K562 (cell line): ENCODE results near the gene DBI. TPM values are rescaled to one million over a fixed set of nuclear protein-coding genes. Genes with fewer than 3 reads are reported as not detected.

ENCODE experiments used
- ATAC-seq: fragments of 200-7000 bp; cut with Tn5 transposase; 3 replicates; pipeline ENCODE4 v1.9.1; 2020; ENCODE audit warnings: moderate library complexity
- BruUV-seq: library from RNA; stranded (reverse); fragments of 400-500 nt; replicated peaks from 2 replicates; lab custom pipeline; 2021; lab: Mats Ljungman, UMichigan
- CTCF ChIA-PET: fragments of 300-600 bp; formaldehyde crosslinking; extraction: SDS; loops from one replicate; lab custom pipeline; 2021; ENCODE audit warnings: low intra/inter-chr PET ratio; lab: Yijun Ruan, JAX
- POLR2A ChIA-PET: fragments of 300-600, 350-650 bp; sonication (Branson Sonifier 250); formaldehyde crosslinking; extraction: SDS; loops from one replicate; lab custom pipeline; 2021; ENCODE audit warnings: antibody characterized with exemption, inconsistent platforms; lab: Yijun Ruan, JAX
- DNase-seq, 4 experiments: peaks; one replicate each; pipeline versions ENCODE4 v3.0.0 to v3.0.0-alpha.2; 2011 to 2018; ENCODE audit warnings: low spot score in 3 of 4, mixed read lengths in 3 of 4; ENCODE audit errors: extremely low read depth in 1 of 4
- FAIRE-seq: peaks from 2 replicates; lab custom pipeline; 2011; peaks lifted over from hg19 to GRCh38; lab: Jason Lieb, UNC
- H2AFZ ChIP-seq: 2 replicates; pipeline ENCODE4 v1.6.0; 2011; ENCODE audit warnings: low read depth, low read length, control low read depth, inconsistent platforms
- H3K27ac ChIP-seq: fragments of 200-600 bp; 3 replicates; pipeline ENCODE4 v1.8.0; 2011; ENCODE audit warnings: low read depth, mild to moderate bottlenecking, control low read depth, inconsistent platforms, low read length, moderate library complexity, mixed read lengths; ENCODE audit errors: extremely low read depth
- H3K27me3 ChIP-seq, 2 experiments: fragments of 300-600 bp in 1 of 2; 2 replicates in 1 of 2; 3 replicates in 1 of 2; pipeline versions ENCODE4 v1.6.0 to v1.8.0; 2011; ENCODE audit warnings: inconsistent platforms in 2 of 2, low read length in 2 of 2, mild to moderate bottlenecking in 1 of 2, mixed read lengths in 1 of 2, moderate library complexity in 1 of 2; ENCODE audit not compliant: control insufficient read depth in 2 of 2, insufficient read depth in 2 of 2
- H3K36me3 ChIP-seq: fragments of 300-600 bp; 3 replicates; pipeline ENCODE4 v1.8.0; 2011; ENCODE audit warnings: mild to moderate bottlenecking, low read length, inconsistent platforms; ENCODE audit not compliant: control insufficient read depth, insufficient read depth
- H3K4me1 ChIP-seq, 2 experiments: fragments of 200-600 bp in 1 of 2; replicated peaks in 1 of 2; 2 replicates in 1 of 2; 3 replicates in 1 of 2; pipeline versions ENCODE4 v1.5.1 to v1.8.0; 2011; ENCODE audit warnings: inconsistent platforms in 2 of 2, low read length in 2 of 2, mild to moderate bottlenecking in 1 of 2, mixed read lengths in 1 of 2, moderate library complexity in 1 of 2; ENCODE audit not compliant: control insufficient read depth in 2 of 2, insufficient read depth in 2 of 2
- H3K4me2 ChIP-seq: 2 replicates; pipeline ENCODE4 v1.6.1; 2011; ENCODE audit warnings: low read length, control low read depth, inconsistent platforms, mixed read lengths; ENCODE audit not compliant: insufficient read depth
- H3K4me3 ChIP-seq: fragments of 200-600 bp; sonication (generic), shearing (Covaris generic); 2 replicates; pipeline ENCODE4 v1.5.1; 2016; ENCODE audit warnings: control low read depth, inconsistent platforms
- H3K79me2 ChIP-seq: fragments of 200-600 bp; 3 replicates; pipeline ENCODE4 v1.8.0; 2011; ENCODE audit warnings: low read length, inconsistent platforms; ENCODE audit not compliant: control insufficient read depth, insufficient read depth
- H3K9ac ChIP-seq, 2 experiments: 2 replicates each; pipeline versions ENCODE4 v1.6.0 to v1.6.1; 2011; ENCODE audit warnings: low read depth in 2 of 2, low read length in 2 of 2, control low read depth in 1 of 2, inconsistent platforms in 1 of 2, mild to moderate bottlenecking in 1 of 2, mixed read lengths in 1 of 2; ENCODE audit not compliant: insufficient read depth in 1 of 2
- H3K9me1 ChIP-seq: one replicate; pipeline ENCODE4 v1.6.0; 2011; ENCODE audit warnings: inconsistent platforms, mild to moderate bottlenecking, low read length, moderate library complexity; ENCODE audit not compliant: control insufficient read depth, insufficient read depth
- H3K9me3 ChIP-seq: replicated peaks from 2 replicates; pipeline ENCODE4 v1.5.1; 2011; ENCODE audit warnings: low read depth, low read length, inconsistent platforms; ENCODE audit not compliant: control insufficient read depth, insufficient read depth
- H4K20me1 ChIP-seq: replicated peaks from 2 replicates; pipeline ENCODE4 v1.6.1; 2011; ENCODE audit warnings: low read length, inconsistent platforms, mixed read lengths; ENCODE audit not compliant: control insufficient read depth, insufficient read depth
- BMI1 ChIP-seq: fragments of 150-350 bp; IDR thresholded peaks from 2 replicates; pipeline ENCODE4 v1.6.1; 2014; ENCODE audit warnings: low read length
- C11orf30 ChIP-seq: fragments of 450-650 bp; IDR thresholded peaks from 2 replicates; pipeline ENCODE4 v1.6.1; 2016; ENCODE audit warnings: low read depth, mild to moderate bottlenecking
- CBX8 ChIP-seq: fragments of 200-600 bp; sonication (generic); IDR thresholded peaks from 2 replicates; pipeline ENCODE4 v1.6.1; 2012; ENCODE audit warnings: borderline replicate concordance, mixed run types, low read depth, mild to moderate bottlenecking, moderate library complexity, mixed read lengths, low read length, control low read depth, inconsistent platforms; ENCODE audit not compliant: poor library complexity, severe bottlenecking; ENCODE audit errors: extremely low read depth
- CHAMP1 ChIP-seq: fragments of 450-650 bp; IDR thresholded peaks from 2 replicates; pipeline ENCODE4 v1.6.1; 2016; ENCODE audit warnings: mild to moderate bottlenecking
- FOXJ3 ChIP-seq: sonication (generic); formaldehyde crosslinking; IDR thresholded peaks from 2 replicates; pipeline ENCODE4 v1.4.0; 2020; ENCODE audit warnings: mild to moderate bottlenecking, missing genetic modification reagents
- FOXO4 ChIP-seq: fragments of 450-650 bp; formaldehyde crosslinking; IDR thresholded peaks from 2 replicates; pipeline ENCODE4 v1.4.0; 2020; ENCODE audit warnings: mild to moderate bottlenecking, moderate library complexity
- IFI16 ChIP-seq: fragments of 250-450 bp; sonication (Bioruptor Pico); IDR thresholded peaks from 2 replicates; pipeline ENCODE4 v2.1.2; 2022; ENCODE audit warnings: mild to moderate bottlenecking, inconsistent platforms
- MYNN ChIP-seq, 2 experiments: sonication (generic); formaldehyde crosslinking in 1 of 2; IDR thresholded peaks; 2 replicates each; pipeline versions ENCODE4 v1.5.0 to v1.6.1; 2016 to 2020; ENCODE audit warnings: antibody characterized with exemption in 1 of 2, missing genetic modification reagents in 1 of 2
- PCBP1 ChIP-seq: fragments of 200-400 bp; formaldehyde crosslinking; IDR thresholded peaks from 2 replicates; pipeline ENCODE4 v1.6.1; 2018; ENCODE audit warnings: mild to moderate bottlenecking, low read depth, low read length; ENCODE audit not compliant: poor library complexity, severe bottlenecking
- SETDB1 ChIP-seq: IDR thresholded peaks from one replicate; pipeline ENCODE4 v1.6.1; 2012; ENCODE audit warnings: low read length, control low read depth, inconsistent platforms
- SNRNP70 ChIP-seq: fragments of 200-400 bp; formaldehyde crosslinking; optimal IDR thresholded peaks from 2 replicates; pipeline ENCODE3; 2017; ENCODE audit warnings: low read depth, low read length
- TAF15 ChIP-seq: fragments of 200-400 bp; formaldehyde crosslinking; IDR thresholded peaks from 2 replicates; pipeline ENCODE4 v1.6.1; 2017; ENCODE audit warnings: mild to moderate bottlenecking, low read depth, low read length, moderate library complexity
- ZNF316 ChIP-seq: fragments of 450-650 bp; IDR thresholded peaks from 2 replicates; pipeline ENCODE4 v1.6.1; 2016
- ZNF384 ChIP-seq: IDR thresholded peaks from 2 replicates; pipeline ENCODE4 v1.6.1; 2012; ENCODE audit warnings: low read depth, low read length, improper control_type of control experiment
- ZNF592 ChIP-seq: fragments of 450-650 bp; IDR thresholded peaks from 2 replicates; pipeline ENCODE4 v1.6.1; 2017; ENCODE audit warnings: antibody characterized with exemption, mild to moderate bottlenecking
- ZNF77 ChIP-seq: fragments of 250-450 bp; sonication (Bioruptor Pico); IDR thresholded peaks from 2 replicates; pipeline ENCODE4 v1.5.0; 2020
- WGBS: fragments of 100-300 bp; shearing (Covaris generic); methylation state at CpG from one replicate; pipeline ENCODE4 v1.1.6; 2016; ENCODE audit warnings: low coverage, mixed read lengths; ENCODE audit not compliant: insufficient coverage; ENCODE audit errors: missing lambda C conversion rate; 5-methylcytosine and 5-hydroxymethylcytosine counted together
- in situ Hi-C: fragments of 300-500 bp; cut with MboI; formaldehyde crosslinking; loops from 4 replicates; pipeline ENCODE4 v1.15.0; 2018; ENCODE audit warnings: inconsistent platforms, mixed read lengths
- intact Hi-C: fragments of 100-400 bp; cut with micrococcal nuclease; formaldehyde crosslinking; loops from 2 replicates; pipeline ENCODE4 v1.14.2; 2022
- polyA plus RNA-seq, 8 experiments: library from polyadenylated mRNA; depleted of rRNA in 4 of 8; stranded (reverse) in 5 of 8; unstranded in 3 of 8; fragments of >200 nt; fragmentation: Nextera tagmentation in 2 of 8; fragmentation: Illumina TruSeq in 1 of 8; extraction: Ambion mirVana in 2 of 8; extraction: Trizol in 1 of 8; gene quantifications; 2 replicates each; pipeline versions ENCODE4 v1.2.1 to v1.2.3, GENCODE V29; 2011 to 2014; ENCODE audit warnings: inconsistent platforms in 1 of 8, missing spikeins in 1 of 8
- total RNA-seq, 7 experiments: library from RNA; depleted of rRNA in 6 of 7; stranded (reverse); fragments of >200 nt in 6 of 7; fragmentation: Illumina TruSeq in 2 of 7; extraction: Trizol in 2 of 7; gene quantifications; 2 replicates each; pipeline versions ENCODE4 v1.2.1 to v1.2.3, GENCODE V29; 2011 to 2021; ENCODE audit warnings: low replicate concordance in 1 of 7

The DBI gene
- total and polyA plus RNA-seq, 9 of the 15 experiments (the other 6 are each of a cell fraction or from before 2014, with no cell fraction given), result 55.8 to 443 (median 194) TPM

GRCh38 chr2:119354860-119355259, 11.9 kb upstream of the DBI start:
- no peak for FAIRE-seq
- Histone ChIP-seq H3K4me3 (no peak overlapping the region), H4K20me1 (no peaks in the 10 kb centered on the region), H3K4me2 (no peak overlapping the region), H3K79me2 (no peaks in the 10 kb centered on the region), H3K36me3 (no peaks in the 10 kb centered on the region), H3K9me3 (no peaks in the 10 kb centered on the region), H3K9ac (no peak overlapping the region), H3K27ac (no peak overlapping the region), H3K9me1 (no peaks in the 10 kb centered on the region), H3K27me3 (no peaks in the 10 kb centered on the region), H3K4me1 (no peaks in the 10 kb centered on the region), H2AFZ (no peak overlapping the region)
- ChIA-PET POLR2A (no interaction called here), CTCF (no interaction called here)
- in situ Hi-C loops (no loop called here), intact Hi-C loops (no loop called here)
- BruUV-seq, result no TSS peak
- DNase-seq, result no peak
- 0% methylated on average over 1 of the region's 1 CpG for WGBS
- no peak for ATAC-seq
- no peak for TF ChIP-seq BMI1
- TF ChIP-seq FOXO4 (CRISPR knock-in tag), result no peak
- TF ChIP-seq IFI16, result no peak
- no peak for TF ChIP-seq ZNF77
- TF ChIP-seq SNRNP70, result no peak
- no peak for TF ChIP-seq CHAMP1
- TF ChIP-seq C11orf30, result peak; percentile 15; the same call in 1 of the 2 replicates
- TF ChIP-seq TAF15, result no peak
- no peak for TF ChIP-seq FOXJ3 (CRISPR knock-in tag)
- TF ChIP-seq ZNF384, result no peak
- 0 out of 2 replicates have a peak, but pooled peaks have one; percentile 23 for TF ChIP-seq ZNF316
- TF ChIP-seq SETDB1, result no peak
- no peak for TF ChIP-seq PCBP1
- TF ChIP-seq MYNN (IDR thresholded peaks at IDR 0.05), result no peak
- no peak for TF ChIP-seq MYNN (CRISPR knock-in tag; IDR thresholded peaks at IDR 0.05)
- peak; percentile 92 for TF ChIP-seq CBX8
- TF ChIP-seq ZNF592, result no peak
